CD4-positive, alpha-beta T cell treated with Interleukin-17A for 1 hour (primary cell): ENCODE data around the gene PRR35.

Source experiments
- DNase-seq: peaks from one replicate; pipeline ENCODE4 v3.0.0-alpha.2; 2020

Gene PRR35

DNA sequence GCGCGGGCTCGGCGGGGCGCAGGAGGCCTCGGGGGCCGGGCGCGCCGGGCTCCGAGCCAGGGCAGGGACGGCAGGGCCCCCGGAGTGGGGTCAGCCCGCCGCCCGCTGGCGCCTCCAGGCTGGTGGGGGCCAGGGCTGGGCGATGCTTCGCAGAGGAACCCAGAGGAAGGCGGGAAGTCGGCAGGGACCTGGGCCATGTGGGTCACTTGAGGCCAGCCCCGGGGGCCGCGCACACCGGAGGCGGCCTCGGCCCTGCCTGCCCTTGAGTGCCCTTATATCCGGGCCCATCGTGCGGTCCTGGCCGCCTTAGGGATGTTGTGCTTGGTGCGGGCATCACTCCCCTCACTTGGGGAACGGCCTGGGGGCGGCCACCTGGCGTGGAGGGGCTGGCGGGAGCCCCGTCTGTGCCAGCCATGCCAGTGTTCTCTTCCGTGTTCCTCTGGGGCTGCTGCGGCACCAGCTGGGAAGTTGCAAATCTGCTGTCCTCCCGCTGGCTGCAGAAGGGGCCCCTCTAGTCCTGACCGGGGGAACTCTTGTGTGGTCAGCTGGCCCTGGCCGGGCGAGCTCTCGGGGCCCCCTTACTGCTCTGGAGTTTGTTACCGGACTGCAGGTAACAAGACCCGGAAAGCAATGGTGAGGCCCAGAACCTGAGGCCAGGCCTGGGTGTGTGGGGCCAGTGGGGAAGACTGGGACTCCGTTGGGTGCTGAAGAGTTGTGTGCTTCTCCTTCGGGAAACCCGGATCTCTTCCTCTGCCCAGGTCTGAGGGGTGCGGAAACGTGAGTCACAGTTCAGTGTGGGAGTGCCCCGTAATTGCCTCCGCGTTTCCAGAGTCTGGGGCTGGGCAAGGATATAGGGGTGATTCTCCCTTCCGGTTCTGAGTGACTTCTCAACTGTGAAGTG, 31.8 kb upstream of the PRR35 start:
- peak; percentile 34 for DNase-seq

- peak; percentile 40 for DNase-seq
These were observed 31.1 kb upstream of the PRR35 start for GRCh38 chr16:529012-529575.

GRCh38 chr16:530111-530817, 29.9 kb upstream of the PRR35 start:
- DNase-seq: no peak

DNA sequence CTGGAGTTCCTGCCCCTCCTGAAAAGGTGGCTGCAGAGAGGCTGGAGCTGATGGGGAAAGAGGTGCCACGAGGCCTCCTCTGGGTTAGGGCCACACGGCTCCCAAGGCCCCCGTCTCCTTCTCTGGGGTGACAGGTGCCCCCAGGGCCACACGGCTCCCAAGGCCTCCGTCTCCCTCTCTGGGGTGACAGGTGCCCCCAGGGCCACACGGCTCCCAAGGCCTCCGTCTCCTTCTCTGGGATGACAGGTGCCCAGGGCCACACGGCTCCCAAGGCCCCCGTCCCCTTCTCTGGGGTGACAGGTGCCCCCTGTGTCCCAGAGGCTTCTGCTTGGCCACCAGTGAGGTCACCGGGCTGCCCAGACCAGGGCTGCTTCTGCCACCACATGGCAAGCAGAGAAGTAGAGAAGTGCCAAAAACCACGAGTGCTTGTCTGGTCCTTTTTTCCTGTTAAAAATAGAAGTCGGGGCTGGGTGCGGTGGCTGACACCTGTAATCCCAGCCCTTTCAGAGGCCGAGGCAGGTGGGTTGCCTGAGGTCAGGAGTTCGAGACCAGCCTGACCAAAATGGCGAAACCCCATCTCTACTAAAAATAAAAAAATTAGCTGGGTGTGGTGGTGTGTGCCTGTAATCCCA, 28.6 kb upstream of the PRR35 start:
- DNase-seq: no peak

GRCh38 chr16:533391-534123, 26.6 kb upstream of the PRR35 start:
- DNase-seq: no peak

GRCh38 chr16:534135-534534, 26.1 kb upstream of the PRR35 start:
- no peak for DNase-seq

GRCh38 chr16:534856-535445, 25.2 kb upstream of the PRR35 start:
- no peak for DNase-seq

DNA sequence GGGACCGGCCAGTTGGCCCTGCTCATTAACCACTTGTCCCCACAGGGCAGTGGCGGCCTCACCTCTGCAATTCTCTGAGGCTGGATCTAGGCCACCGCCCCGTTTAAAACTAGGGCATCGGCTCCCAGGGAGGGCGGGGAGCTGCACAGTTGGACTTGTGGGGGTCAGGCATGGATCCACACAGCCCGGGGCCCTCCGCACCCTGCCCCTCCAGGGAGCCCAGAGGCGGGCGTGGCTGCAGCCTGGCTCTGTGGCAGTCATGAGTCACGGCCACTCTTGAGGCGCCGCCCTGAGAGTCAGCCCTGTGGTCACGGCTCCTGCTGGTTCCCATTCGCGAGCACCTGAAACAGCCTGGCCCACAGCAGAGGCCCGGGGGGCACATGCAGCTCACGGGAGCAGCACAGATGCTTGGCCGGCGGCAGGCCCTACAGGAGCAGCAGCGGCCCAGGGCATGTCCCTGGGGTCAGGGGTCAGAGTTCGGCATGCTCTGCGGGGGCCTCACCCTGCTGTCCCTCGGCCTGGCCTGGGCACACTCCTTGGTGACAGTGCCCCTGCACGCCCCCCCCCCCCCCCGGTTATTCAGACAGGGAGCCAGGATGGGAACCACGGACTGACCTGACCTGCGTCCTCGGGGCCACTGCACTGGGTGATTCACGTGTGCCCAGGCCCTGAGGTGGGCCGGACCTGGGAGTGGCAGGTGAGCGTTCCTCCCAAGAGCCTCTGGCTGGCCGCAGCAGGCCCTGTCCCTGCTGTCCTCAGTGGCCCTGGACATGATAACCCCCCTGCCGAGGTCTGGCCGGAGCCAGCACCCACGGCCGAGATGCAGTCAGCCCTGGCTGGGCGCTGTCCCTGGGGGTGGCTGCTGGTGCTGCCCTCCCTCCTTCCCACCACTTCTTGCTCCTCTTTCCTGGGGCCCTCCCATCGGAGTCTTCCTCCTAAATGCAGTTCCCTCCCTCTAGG, 24.5 kb upstream of the PRR35 start:
- no peak for DNase-seq

DNA sequence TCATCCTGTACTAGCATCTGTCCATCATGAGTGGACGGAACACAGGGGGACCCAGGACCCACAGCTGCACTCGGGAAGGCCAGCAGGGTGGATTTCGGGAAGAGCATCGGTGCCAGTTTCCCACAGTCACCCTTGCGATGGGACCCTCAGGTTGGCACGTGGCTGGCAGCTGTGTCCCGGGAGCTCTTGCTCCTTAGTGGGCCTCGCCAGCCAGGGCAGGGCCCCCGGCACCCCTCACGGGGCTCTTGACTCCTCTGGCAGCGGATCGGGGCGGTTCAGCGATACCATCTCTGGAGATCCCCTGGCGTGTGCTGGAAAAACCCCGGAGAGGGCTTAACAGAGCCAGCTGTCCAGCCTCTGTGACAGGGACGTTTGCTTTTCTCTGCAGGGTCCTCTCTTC, 23.4 kb upstream of the PRR35 start:
- DNase-seq: no peak

DNA sequence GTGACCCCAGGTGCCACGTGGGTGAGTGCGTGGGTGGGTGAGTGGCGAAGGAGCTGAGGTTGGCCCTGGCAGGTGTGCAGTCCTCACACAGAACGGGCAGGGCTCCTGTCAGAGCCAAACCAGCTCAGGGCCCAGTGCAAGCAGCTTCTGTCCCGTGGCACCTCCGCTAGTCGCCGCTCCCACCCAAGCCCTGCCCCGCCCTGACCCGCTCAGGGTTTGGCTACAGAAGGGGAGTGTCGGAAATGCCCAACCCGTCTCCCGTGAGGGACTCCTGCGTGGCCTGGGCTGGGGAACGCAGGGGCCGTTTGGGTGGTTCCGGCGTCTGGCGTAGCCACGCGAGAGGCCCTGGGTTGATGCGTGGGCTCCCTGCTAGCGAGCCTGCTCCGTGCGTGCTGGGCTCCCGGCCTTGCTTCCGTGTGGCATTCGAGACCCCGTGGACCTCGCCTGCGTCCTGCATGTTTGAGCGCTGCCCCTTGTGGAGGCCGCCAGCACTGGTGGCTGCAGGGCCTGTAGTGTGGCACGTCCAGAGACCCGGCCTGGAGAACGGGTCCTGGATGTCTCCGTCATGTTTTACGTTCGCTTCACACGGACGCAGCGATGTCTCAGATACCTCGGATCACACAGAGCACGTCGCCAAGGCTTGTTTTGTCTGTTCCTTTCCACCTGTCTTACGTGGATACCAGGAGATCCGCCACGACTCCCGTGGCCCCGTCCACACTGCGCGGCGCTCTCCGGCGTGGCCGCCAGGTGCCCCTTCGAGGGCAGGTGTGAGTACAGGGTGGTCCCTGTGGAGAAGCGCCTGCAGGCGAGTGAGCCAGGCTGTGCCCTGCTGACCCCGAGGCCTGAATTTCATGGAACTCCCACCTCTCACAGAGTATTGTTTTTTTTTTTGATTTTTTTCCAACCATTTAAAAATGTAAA, 22.5 kb upstream of the PRR35 start:
- no peak for DNase-seq

GRCh38 chr16:539901-540530, 20.2 kb upstream of the PRR35 start:
- DNase-seq: no peak

GRCh38 chr16:540645-541340, 19.4 kb upstream of the PRR35 start:
- no peak for DNase-seq

GRCh38 chr16:543301-544164, 16.7 kb upstream of the PRR35 start:
- no peak for DNase-seq

DNA sequence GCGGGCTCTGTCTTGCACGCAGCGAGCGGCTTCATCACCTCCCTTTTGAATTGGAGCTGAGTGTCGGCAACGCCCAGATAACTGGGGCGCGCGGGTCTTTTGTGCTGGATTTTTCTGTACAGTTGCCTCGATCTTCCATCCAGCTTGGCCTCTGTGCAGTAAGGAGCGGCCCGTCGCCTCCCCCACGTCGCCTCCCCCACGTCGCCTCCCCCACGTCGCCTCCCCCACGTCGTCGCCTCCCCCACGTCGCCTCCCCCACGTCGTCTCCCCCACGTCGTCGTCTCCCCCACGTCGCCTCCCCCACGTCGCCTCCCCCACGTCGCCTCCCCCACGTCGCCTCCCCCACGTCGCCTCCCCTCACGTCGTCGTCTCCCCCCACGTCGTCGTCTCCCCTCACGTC, 15.7 kb upstream of the PRR35 start:
- no peak for DNase-seq

- DNase-seq: peak; percentile 58
These were observed 13.1 kb upstream of the PRR35 start for GRCh38 chr16:546909-547770.

DNA sequence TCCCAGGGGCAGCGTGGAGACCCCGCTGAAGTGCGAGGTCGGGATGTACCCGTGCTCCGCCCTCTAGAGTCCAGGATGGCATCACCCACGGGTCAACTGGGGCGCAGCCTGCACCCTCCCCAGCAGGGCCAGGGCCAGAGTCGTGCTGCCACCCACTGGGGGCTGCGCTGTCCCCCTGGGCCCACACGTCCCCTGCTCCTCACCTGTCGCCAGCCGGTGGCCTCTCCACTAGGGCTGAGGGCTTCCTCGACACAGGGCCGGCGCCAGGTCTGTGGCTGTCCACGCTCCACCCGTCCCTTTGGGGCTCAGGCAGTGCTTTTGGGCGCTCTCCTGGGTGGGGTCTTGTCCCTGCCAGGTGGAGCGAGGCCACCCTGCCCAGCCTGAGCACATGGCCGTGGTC, 11.6 kb upstream of the PRR35 start:
- DNase-seq: no peak
